Stromal cell of bone marrow (primary cell): ENCODE results near the gene QRICH1.

Experiments used
- DNase-seq: peaks from one replicate; pipeline ENCODE4 v3.0.0-alpha.2; 2012; ENCODE audit warnings: low read depth

QRICH1 gene

GRCh38 chr3:49032646-49033304 is 61.1 kb downstream of the QRICH1 start:
- DNase-seq: no peak

GRCh38 chr3:49030321-49030720 is 63.5 kb downstream of the QRICH1 start:
- no peak for DNase-seq

- no peak for DNase-seq
Measured at GRCh38 chr3:49029563-49029884, 64.3 kb downstream of the QRICH1 start.

GRCh38 chr3:49028673-49029562 is 65.0 kb downstream of the QRICH1 start, which contains the start of gene IMPDH2:
TSS of gene IMPDH2 (minus strand) at chr3:49029398. CDS start at chr3:49029350, 48 bp downstream.
- DNase-seq: peak; percentile 81

- DNase-seq: no peak
Measured at GRCh38 chr3:49028298-49028672, 65.6 kb downstream of the QRICH1 start.

GRCh38 chr3:49027634-49028033 is 66.2 kb downstream of the QRICH1 start:
- no peak for DNase-seq

- no peak for DNase-seq
Measured at GRCh38 chr3:49026536-49026935, 67.3 kb downstream of the QRICH1 start.

- no peak for DNase-seq
Measured at GRCh38 chr3:49025793-49026520, 67.9 kb downstream of the QRICH1 start.

GRCh38 chr3:49025005-49025792 is 68.7 kb downstream of the QRICH1 start:
- no peak for DNase-seq

GRCh38 chr3:49024449-49024848 is 69.4 kb downstream of the QRICH1 start:
- DNase-seq: no peak

- no peak for DNase-seq
Measured at GRCh38 chr3:49023775-49024174, 70.1 kb downstream of the QRICH1 start.

GRCh38 chr3:49022688-49023171 is 71.1 kb downstream of the QRICH1 start:
- no peak for DNase-seq

GRCh38 chr3:49021813-49022687 is 71.8 kb downstream of the QRICH1 start, which contains the start of gene NDUFAF3:
TSS of gene NDUFAF3 (plus strand) at chr3:49022121. CDS start at chr3:49022145, 24 bp downstream.
- DNase-seq: peak; percentile 84

- peak; percentile 97 for DNase-seq
Measured at GRCh38 chr3:49021213-49021812, 72.6 kb downstream of the QRICH1 start.

GRCh38 chr3:49020330-49021212 is 73.3 kb downstream of the QRICH1 start:
- DNase-seq: no peak

- DNase-seq: no peak
Measured at GRCh38 chr3:49019941-49020329, 73.9 kb downstream of the QRICH1 start.

GRCh38 chr3:49018707-49019006 is 75.2 kb downstream of the QRICH1 start:
- DNase-seq: no peak

GRCh38 chr3:49017971-49018706 is 75.7 kb downstream of the QRICH1 start, which contains the start of gene DALRD3:
TSS of gene DALRD3 (minus strand) at chr3:49018580. CDS start at chr3:49018564, 16 bp downstream.
- DNase-seq: no peak
